K562 (cell line): ENCODE results near the gene ACHE. TPM values are rescaled to one million over a fixed set of nuclear protein-coding genes. Genes with fewer than 3 reads are reported as not detected.

ENCODE experiments used
- CEBPG ChIP-seq, 3 experiments: fragments of 200-800 bp in 1 of 3; sonication (Bioruptor generic) in 1 of 3; sonication (generic) in 1 of 3; formaldehyde crosslinking in 1 of 3; IDR thresholded peaks in 2 of 3; conservative IDR thresholded peaks in 1 of 3; 2 replicates each; pipeline versions ENCODE4 v1.6.1 to v1.8.0; 2016 to 2022; ENCODE audit warnings: missing compliant biosample characterization in 2 of 3, missing genetic modification characterization in 2 of 3, mild to moderate bottlenecking in 1 of 3, missing genetic modification reagents in 1 of 3
- CREBBP ChIP-seq: IDR thresholded peaks from one replicate; pipeline ENCODE4 v1.6.1; 2012; ENCODE audit warnings: low read depth, mild to moderate bottlenecking, control low read depth, inconsistent platforms, low read length
- CUX1 ChIP-seq: fragments of 200-800 bp; sonication (Bioruptor generic); IDR thresholded peaks from 2 replicates; pipeline ENCODE4 v1.6.1; 2016; ENCODE audit warnings: missing genetic modification characterization, missing compliant biosample characterization
- FIP1L1 ChIP-seq: fragments of 200-400 bp; formaldehyde crosslinking; IDR thresholded peaks from 2 replicates; pipeline ENCODE4 v1.6.1; 2018; ENCODE audit warnings: mild to moderate bottlenecking, low read depth, low read length; ENCODE audit not compliant: poor library complexity, severe bottlenecking
- FUS ChIP-seq: fragments of 200-400 bp; formaldehyde crosslinking; optimal IDR thresholded peaks from 2 replicates; pipeline ENCODE3; 2017; ENCODE audit warnings: low read depth, low read length
- HDAC1 ChIP-seq, 2 experiments: fragments of 450-650 bp; IDR thresholded peaks; 2 replicates each; pipeline ENCODE4 v1.6.1; 2016 to 2017; ENCODE audit warnings: inconsistent platforms in 1 of 2, mild to moderate bottlenecking in 1 of 2, moderate library complexity in 1 of 2
- HLTF ChIP-seq: fragments of 450-650 bp; IDR thresholded peaks from 2 replicates; pipeline ENCODE4 v1.6.1; 2016
- HOMEZ ChIP-seq: fragments of 250-450 bp; sonication (Bioruptor Pico); IDR thresholded peaks from 2 replicates; pipeline ENCODE4 v1.4.0; 2020; ENCODE audit warnings: mild to moderate bottlenecking, moderate library complexity
- MEF2A ChIP-seq: IDR thresholded peaks from 2 replicates; pipeline ENCODE4 v1.6.1; 2011; ENCODE audit warnings: low read depth, mild to moderate bottlenecking, low read length, moderate library complexity; ENCODE audit not compliant: control insufficient read depth
- MYNN ChIP-seq, 2 experiments: sonication (generic); formaldehyde crosslinking in 1 of 2; IDR thresholded peaks; 2 replicates each; pipeline versions ENCODE4 v1.5.0 to v1.6.1; 2016 to 2020; ENCODE audit warnings: antibody characterized with exemption in 1 of 2, missing genetic modification reagents in 1 of 2
- NCOA1 ChIP-seq: fragments of 450-650 bp; IDR thresholded peaks from 2 replicates; pipeline ENCODE4 v1.6.1; 2016; ENCODE audit warnings: low read depth
- NFXL1 ChIP-seq: fragments of 450-650 bp; formaldehyde crosslinking; IDR thresholded peaks from 2 replicates; pipeline ENCODE4 v1.4.0; 2021; ENCODE audit warnings: mild to moderate bottlenecking
- PML ChIP-seq: IDR thresholded peaks from 2 replicates; pipeline ENCODE4 v1.6.1; 2012; ENCODE audit warnings: low read length, inconsistent platforms
- POLR3A ChIP-seq: IDR thresholded peaks from 2 replicates; pipeline ENCODE4 v1.6.1; 2011; ENCODE audit warnings: borderline replicate concordance, mild to moderate bottlenecking, moderate library complexity; ENCODE audit not compliant: insufficient read length, insufficient read depth; ENCODE audit errors: extremely low read depth
- SAFB2 ChIP-seq: fragments of 200-400 bp; formaldehyde crosslinking; IDR thresholded peaks from 2 replicates; pipeline ENCODE4 v1.6.1; 2018; ENCODE audit warnings: borderline replicate concordance, low read length, low read depth, moderate library complexity; ENCODE audit not compliant: severe bottlenecking
- TBP ChIP-seq: optimal IDR thresholded peaks from 2 replicates; pipeline ENCODE3; 2011; ENCODE audit warnings: low read depth, low read length, improper control_type of control experiment
- YY1 ChIP-seq, 3 experiments: IDR thresholded peaks; 2 replicates each; pipeline ENCODE4 v1.6.1; 2011; ENCODE audit warnings: low read length in 2 of 3, mild to moderate bottlenecking in 2 of 3, moderate library complexity in 2 of 3, borderline replicate concordance in 1 of 3, control low read depth in 1 of 3, low read depth in 1 of 3; ENCODE audit not compliant: insufficient read depth in 3 of 3, insufficient replicate concordance in 2 of 3, control insufficient read depth in 1 of 3, insufficient read length in 1 of 3; ENCODE audit errors: extremely low read depth in 1 of 3
- ZBED1 ChIP-seq: IDR thresholded peaks from 2 replicates; pipeline ENCODE4 v1.6.1; 2014
- ZNF445 ChIP-seq: fragments of 250-450 bp; sonication (Bioruptor Pico); IDR thresholded peaks from 2 replicates; pipeline ENCODE4 v1.4.0; 2020; ENCODE audit warnings: low read depth, mild to moderate bottlenecking, moderate library complexity
- ZNF668 ChIP-seq: fragments of 250-450 bp; sonication (Bioruptor Pico); IDR thresholded peaks from 2 replicates; pipeline ENCODE4 v1.8.0; 2022; ENCODE audit warnings: mild to moderate bottlenecking, inconsistent platforms
- polyA plus RNA-seq, 8 experiments: library from polyadenylated mRNA; depleted of rRNA in 4 of 8; stranded (reverse) in 5 of 8; unstranded in 3 of 8; fragments of >200 nt; fragmentation: Nextera tagmentation in 2 of 8; fragmentation: Illumina TruSeq in 1 of 8; extraction: Ambion mirVana in 2 of 8; extraction: Trizol in 1 of 8; gene quantifications; 2 replicates each; pipeline versions ENCODE4 v1.2.1 to v1.2.3, GENCODE V29; 2011 to 2014; ENCODE audit warnings: inconsistent platforms in 1 of 8, missing spikeins in 1 of 8
- total RNA-seq, 7 experiments: library from RNA; depleted of rRNA in 6 of 7; stranded (reverse); fragments of >200 nt in 6 of 7; fragmentation: Illumina TruSeq in 2 of 7; extraction: Trizol in 2 of 7; gene quantifications; 2 replicates each; pipeline versions ENCODE4 v1.2.1 to v1.2.3, GENCODE V29; 2011 to 2021; ENCODE audit warnings: low replicate concordance in 1 of 7

ACHE gene
- total and polyA plus RNA-seq, 9 of the 15 experiments (the other 6 are each of a cell fraction or from before 2014, with no cell fraction given), result 0.04 to 8.8 (median 1.9) TPM

GRCh38 chr7:100874577-100875355 lies 20.9 kb downstream of the ACHE start, which contains the start of gene SRRT (continued):
- peak; percentile 67 to 96 (median 94) for TF ChIP-seq YY1 (IDR thresholded peaks at IDR 0.05; ENCODE audit: borderline replicate concordance in 1 of 3, control insufficient read depth in 1 of 3, extremely low read depth in 1 of 3, insufficient read depth in 3 of 3, insufficient read length in 1 of 3, insufficient replicate concordance in 2 of 3, low read depth in 1 of 3, low read length in 2 of 3)
- peak; percentile 70; the same call in 1 of the 2 replicates for TF ChIP-seq ZNF445 (CRISPR knock-in tag)
- 0 out of 2 replicates have a peak, but pooled peaks have one; percentile 42 for TF ChIP-seq NFXL1
- peak; percentile 91 for TF ChIP-seq TBP
- peak; percentile 61; the same call in 1 of the 2 replicates for TF ChIP-seq MYNN (IDR thresholded peaks at IDR 0.05)
- TF ChIP-seq MYNN (CRISPR knock-in tag; IDR thresholded peaks at IDR 0.05), result no peak
- TF ChIP-seq FIP1L1, result peak; percentile 94
- no peak for TF ChIP-seq POLR3A
- peak; percentile 70 for TF ChIP-seq NCOA1
- 0 out of 2 replicates have a peak, but pooled peaks have one; percentile 18 for TF ChIP-seq HOMEZ
- TF ChIP-seq HDAC1 (IDR thresholded peaks at IDR 0.05), result peak in 1 of 2 experiments; percentile 68; a peak in 3 of 4 replicates
- TF ChIP-seq ZNF668, result peak; percentile 47; the same call in 1 of the 2 replicates
- no peak for TF ChIP-seq CEBPG (CRISPR knock-in tag; IDR thresholded peaks at IDR 0.05)
- no peak for TF ChIP-seq CEBPG (tag; conservative IDR thresholded peaks at IDR 0.05 in 1 of 2, IDR thresholded peaks at IDR 0.05 in 1 of 2)
- no peak for TF ChIP-seq SAFB2
- no peak for TF ChIP-seq CUX1 (CRISPR knock-in tag)
- TF ChIP-seq HLTF, result no peak; the same call in 1 of the 2 replicates
- peak; percentile 93 for TF ChIP-seq PML
- TF ChIP-seq CREBBP, result no peak
- TF ChIP-seq FUS, result no peak
- no peak for TF ChIP-seq ZBED1
- no peak for TF ChIP-seq MEF2A
